ENCODE measurements around the gene FAM193A. TPM values are rescaled to one million over a fixed set of nuclear protein-coding genes. Genes with fewer than 3 reads are reported as not detected.
"Not testable (repeated sequence)": the region's sequence is repeated elsewhere in the genome, so short reads cannot be mapped to it uniquely, and the experiment has no call there.

The FAM193A gene
- total RNA-seq, 1 donor from 2014 or later: 17.1 TPM

DNA sequence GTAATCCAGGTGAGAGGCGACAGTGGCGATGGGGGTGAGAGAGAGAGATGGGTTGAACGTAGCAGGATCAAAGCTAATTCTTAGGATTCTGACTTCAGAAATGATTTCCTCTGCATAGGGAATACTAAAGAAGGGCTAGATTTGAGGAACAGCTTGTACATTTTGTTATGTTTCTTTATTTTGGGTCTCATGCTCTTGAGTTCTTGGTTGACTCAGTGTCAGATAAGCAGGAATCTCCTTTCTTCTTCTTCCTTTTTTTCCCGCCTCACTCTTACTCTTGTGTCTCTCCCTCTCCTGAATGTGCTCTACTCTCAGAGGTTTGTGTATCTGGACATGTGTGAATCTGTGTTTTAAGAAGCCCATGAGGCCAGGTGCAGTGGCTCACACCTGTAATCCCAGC, 36.4 kb downstream of the FAM193A start:
- no peak for DNase-seq (ENCODE audit: low spot score in 2 of 2)
- FAIRE-seq: no peak

- DNase-seq (ENCODE audit: low spot score in 2 of 2): no peak
- no peak for FAIRE-seq
These were observed 37.6 kb downstream of the FAM193A start for GRCh38 chr4:2574009-2574408.

DNA sequence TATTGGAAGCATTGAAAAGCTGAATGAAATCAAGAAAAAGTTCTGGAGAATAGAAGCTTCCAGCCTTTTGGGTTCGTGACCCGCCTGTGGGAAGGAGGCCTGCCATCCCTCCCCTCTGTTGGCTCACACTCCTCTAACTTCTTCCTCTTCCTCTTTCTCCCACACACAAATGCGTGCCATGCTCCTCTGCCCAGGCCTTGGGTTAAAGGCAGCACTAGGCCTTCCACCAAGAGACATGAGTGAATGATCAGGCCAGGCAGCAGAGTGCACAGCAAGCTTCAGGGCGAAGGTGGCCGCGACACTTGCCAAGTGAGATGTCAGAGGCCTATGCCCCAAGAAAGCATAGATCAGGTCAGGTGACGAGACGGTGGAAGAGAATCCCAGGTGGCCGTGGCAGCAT, 38.4 kb downstream of the FAM193A start:
- no peak for FAIRE-seq
- no peak for DNase-seq (ENCODE audit: low spot score in 2 of 2)

DNA sequence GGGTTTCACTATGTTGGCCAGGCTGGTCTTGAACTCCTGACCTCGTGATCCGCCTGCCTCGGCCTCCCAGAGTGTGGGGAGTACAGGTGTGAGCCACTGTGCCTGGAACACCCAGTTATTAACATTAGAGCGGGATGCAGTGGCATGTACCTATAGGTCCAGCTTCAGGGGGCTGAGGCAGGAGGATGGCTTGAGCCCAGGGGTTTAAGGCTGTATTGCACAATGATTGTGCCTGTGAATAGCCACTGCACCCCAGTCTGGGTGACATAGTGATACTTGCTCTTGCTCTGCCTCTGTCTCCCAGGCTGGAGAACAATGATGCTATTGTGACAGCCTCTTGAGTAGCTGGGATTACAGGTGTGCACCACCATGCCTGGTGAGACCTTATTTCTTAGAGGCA, 39.8 kb downstream of the FAM193A start:
- no peak for FAIRE-seq

DNA sequence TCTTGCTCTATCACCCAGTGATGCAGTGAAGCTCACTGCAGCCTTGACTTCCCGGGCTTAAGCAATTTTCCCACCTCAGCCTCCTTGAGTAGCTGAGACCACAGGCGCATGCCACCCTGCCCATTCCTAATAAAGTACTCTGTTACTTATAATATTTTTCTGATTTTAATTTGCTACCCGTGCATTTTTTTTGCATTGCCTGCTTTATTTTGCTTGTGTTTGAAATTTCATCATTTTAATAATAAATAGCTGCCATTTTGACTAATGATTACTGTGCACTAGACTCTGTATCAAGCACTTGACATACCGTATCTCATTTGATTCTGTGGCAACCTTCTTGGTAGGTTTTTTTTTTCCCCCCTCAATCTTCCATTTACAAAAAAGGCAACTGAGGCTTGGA, 41.7 kb downstream of the FAM193A start:
- FAIRE-seq (no peak), DNase-seq (ENCODE audit: low spot score in 2 of 2) (no peak)

More for the DNA sequence above, 39.8 kb downstream of the FAM193A start:
- DNase-seq (ENCODE audit: low spot score in 2 of 2): no peak

- DNase-seq (ENCODE audit: low spot score in 2 of 2): no peak
- no peak for FAIRE-seq
These were observed 43.5 kb downstream of the FAM193A start for GRCh38 chr4:2579910-2580309.

GRCh38 chr4:2583092-2583491, 46.6 kb downstream of the FAM193A start:
- FAIRE-seq (no peak), DNase-seq (ENCODE audit: low spot score in 2 of 2) (no peak)

- DNase-seq (ENCODE audit: low spot score in 2 of 2) (no peak), FAIRE-seq (no peak)
These were observed 47.1 kb downstream of the FAM193A start for GRCh38 chr4:2583517-2583916.

GRCh38 chr4:2586502-2586901, 50.1 kb downstream of the FAM193A start:
- DNase-seq (ENCODE audit: low spot score in 2 of 2) (no peak), FAIRE-seq (no peak)

DNA sequence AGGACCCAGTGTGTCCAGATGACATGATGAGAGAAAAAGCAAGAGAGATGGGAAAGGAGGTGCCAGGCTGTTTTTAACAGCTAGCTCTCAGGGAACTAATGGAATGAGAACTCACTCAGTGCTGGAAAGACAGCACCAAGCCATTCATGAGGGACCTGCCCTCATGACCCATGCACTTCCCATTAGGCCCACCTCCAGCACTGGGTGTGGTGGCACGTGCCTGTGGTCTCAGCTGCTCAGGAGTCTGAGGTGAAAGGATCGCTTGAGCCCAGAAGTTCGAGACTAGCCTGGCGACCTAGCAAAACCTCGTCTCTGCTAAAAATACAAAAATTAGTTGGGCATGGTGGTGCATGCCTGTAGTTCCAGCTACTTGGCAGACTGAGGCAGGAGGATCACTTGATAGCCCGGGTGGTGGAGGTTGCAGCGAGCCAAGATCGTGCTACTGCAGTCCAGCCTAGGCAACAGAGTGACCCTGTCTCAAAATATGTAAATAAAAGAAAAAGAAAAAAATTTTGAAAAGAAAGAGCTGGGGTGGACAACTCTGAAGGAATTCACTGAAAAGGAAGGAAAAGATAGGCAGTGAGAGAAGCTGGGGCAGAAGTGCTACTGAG, 50.9 kb downstream of the FAM193A start:
- FAIRE-seq (no peak), DNase-seq (ENCODE audit: low spot score in 2 of 2) (no peak)

DNA sequence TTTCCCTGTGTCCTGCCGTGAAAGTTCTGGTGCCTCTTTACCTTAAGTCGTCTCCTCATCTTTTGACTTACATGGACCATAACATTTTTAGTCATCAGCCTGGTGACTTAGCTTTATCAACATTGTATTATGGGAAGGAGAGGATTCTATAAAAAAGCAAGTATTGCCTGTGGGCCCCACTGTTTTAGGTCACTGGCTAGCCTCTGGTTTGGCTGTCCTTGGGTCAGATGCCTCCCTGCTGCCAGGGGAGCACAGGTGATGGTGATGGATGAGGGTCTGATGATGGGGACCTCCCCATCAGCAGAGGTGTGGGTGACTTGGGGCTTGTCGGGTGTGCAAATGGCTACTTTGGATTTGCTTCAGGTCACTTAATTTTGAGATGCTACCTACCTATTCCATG, 51.8 kb downstream of the FAM193A start:
- DNase-seq (ENCODE audit: low spot score in 2 of 2) (no peak), FAIRE-seq (no peak)

DNA sequence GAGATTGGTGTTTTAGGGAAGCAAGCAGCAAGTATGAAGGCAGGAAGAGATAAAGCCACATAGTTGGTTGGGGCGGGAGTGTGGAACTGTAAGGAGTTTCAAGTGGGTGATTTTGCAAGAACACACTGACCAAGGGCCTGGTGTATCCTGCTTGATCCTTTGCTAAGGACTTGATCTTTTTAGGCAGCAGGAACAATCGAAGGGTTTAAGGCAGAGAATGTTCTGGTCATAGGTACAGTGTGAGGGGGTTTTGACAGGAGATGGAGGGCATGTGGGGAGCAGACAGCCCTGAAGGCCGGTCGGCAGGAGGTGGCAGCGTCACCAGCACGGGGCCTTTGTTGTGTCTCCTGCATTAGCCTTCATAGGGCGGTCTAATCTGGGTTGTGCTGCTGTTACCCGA, 54.7 kb downstream of the FAM193A start:
- no peak for FAIRE-seq

DNA sequence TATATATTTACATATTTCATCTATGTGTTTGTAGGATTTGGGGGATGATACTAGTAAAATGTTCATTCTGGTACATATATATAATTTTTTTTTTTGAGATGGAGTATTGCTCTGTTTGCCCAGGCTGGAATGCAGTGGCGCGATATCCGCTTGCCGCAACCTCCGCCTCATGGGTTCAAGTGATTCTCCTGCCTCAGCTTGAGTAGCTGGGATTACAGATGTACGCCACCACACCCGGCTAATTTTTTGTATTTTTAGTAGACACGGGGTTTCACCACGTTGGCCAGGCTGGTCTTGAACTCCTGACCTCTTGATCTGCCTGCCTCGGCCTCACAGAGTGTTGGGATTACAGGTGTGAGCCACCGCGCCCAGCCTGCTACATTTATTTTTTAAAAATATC, 55.6 kb downstream of the FAM193A start:
- FAIRE-seq; DNase-seq (ENCODE audit: low spot score in 2 of 2): not testable (repeated sequence)

More for the DNA sequence above, 54.7 kb downstream of the FAM193A start:
- no peak for DNase-seq (ENCODE audit: low spot score in 2 of 2)

- DNase-seq (ENCODE audit: low spot score in 2 of 2) (no peak), FAIRE-seq (no peak)
These were observed 56.1 kb downstream of the FAM193A start for GRCh38 chr4:2592572-2592971.

- DNase-seq (ENCODE audit: low spot score in 2 of 2) (no peak), FAIRE-seq (no peak)
These were observed 56.6 kb downstream of the FAM193A start for GRCh38 chr4:2593003-2593402.

DNA sequence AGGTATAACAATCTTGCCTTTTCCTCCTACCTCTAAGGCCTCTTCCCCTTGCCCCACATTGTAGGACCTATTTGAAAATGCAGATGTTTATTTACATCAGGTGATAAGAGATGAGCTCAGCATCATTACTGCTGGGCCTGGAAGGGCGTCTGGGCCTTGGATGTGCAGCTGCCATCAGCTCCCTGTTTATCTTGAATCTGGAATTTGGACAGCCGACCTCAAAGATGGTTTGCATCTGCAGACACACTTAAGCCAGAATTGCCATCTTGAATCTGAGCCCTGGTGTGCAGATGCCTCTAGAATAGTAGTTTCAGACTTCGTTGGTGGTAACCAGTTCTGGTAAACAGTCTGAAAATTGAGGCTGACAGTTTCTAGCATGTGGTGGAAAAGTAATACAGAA, 59.0 kb downstream of the FAM193A start:
- FAIRE-seq (no peak), DNase-seq (ENCODE audit: low spot score in 2 of 2) (no peak)

DNA sequence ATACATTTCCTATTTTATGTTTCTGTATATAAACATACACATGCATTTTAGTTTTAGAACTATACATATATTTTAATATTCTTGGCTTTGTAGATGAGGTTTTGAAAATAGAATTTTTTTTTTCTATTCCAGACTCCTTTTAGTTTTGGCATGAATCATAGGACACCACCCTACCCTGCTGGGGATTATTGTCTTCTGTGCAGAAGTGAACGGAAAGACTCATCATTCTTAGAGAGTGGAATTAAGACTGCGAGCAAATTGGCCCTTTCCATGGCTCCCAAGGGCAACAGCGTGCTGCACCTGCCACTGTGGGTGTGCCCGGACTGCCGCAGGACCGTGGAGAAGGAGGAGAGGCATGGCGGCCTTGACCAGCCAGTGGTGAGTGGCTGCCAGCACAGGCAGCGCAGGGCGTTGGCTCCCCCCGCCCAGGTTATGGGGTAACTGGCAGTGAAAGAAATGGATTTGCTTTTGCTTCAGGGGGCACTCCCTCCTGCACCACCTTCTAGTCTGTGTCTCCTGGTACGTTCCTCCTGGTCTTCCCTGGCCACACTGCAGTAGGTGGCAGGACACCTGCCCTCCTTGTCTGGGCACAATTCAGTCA, 59.6 kb downstream of the FAM193A start:
- no peak for DNase-seq (ENCODE audit: low spot score in 2 of 2)
- FAIRE-seq: no peak

GRCh38 chr4:2596611-2597010, 60.2 kb downstream of the FAM193A start:
- FAIRE-seq (no peak), DNase-seq (ENCODE audit: low spot score in 2 of 2) (no peak)

- DNase-seq (ENCODE audit: low spot score in 2 of 2) (no peak), FAIRE-seq (no peak)
These were observed 62.3 kb downstream of the FAM193A start for GRCh38 chr4:2598511-2599303.

GRCh38 chr4:2599304-2599654, 62.8 kb downstream of the FAM193A start:
- no peak for FAIRE-seq

GRCh38 chr4:2600878-2601277, 64.4 kb downstream of the FAM193A start:
- no peak for FAIRE-seq
- DNase-seq (ENCODE audit: low spot score in 2 of 2): no peak

More at GRCh38 chr4:2599304-2599654, 62.8 kb downstream of the FAM193A start:
- DNase-seq (ENCODE audit: low spot score in 2 of 2): no peak

GRCh38 chr4:2604614-2605013, 68.2 kb downstream of the FAM193A start:
- FAIRE-seq (no peak), DNase-seq (ENCODE audit: low spot score in 2 of 2) (no peak)

Measured in frontal cortex (tissue), 4 donors.